ENCODE results near the gene ARG1.

ARG1 gene

GRCh38 chr6:131587909-131588308, 14.9 kb downstream of the ARG1 start:
- no peak for DNase-seq

GRCh38 chr6:131588643-131589042, 15.6 kb downstream of the ARG1 start:
- DNase-seq, result no peak

GRCh38 chr6:131592935-131593334, 19.9 kb downstream of the ARG1 start:
- no peak for DNase-seq

- DNase-seq, result no peak
These were observed 21.0 kb downstream of the ARG1 start for GRCh38 chr6:131594074-131594473.

GRCh38 chr6:131597446-131597845, 24.4 kb downstream of the ARG1 start:
- no peak for DNase-seq

GRCh38 chr6:131600716-131601115, 27.7 kb downstream of the ARG1 start:
- no peak for DNase-seq

- DNase-seq, result no peak
These were observed 29.8 kb downstream of the ARG1 start for GRCh38 chr6:131602781-131603312.

GRCh38 chr6:131613296-131613925, 40.4 kb downstream of the ARG1 start:
- no peak for DNase-seq

- DNase-seq, result no peak
These were observed 42.2 kb downstream of the ARG1 start for GRCh38 chr6:131615275-131615674.

GRCh38 chr6:131627724-131628682, 55.0 kb downstream of the ARG1 start, which contains the start of gene MED23:
MED23 (minus strand) TSS chr6:131628242; CDS start chr6:131628049, 193 bp downstream.
- peak; percentile 99 for DNase-seq

GRCh38 chr6:131628726-131629125, 55.7 kb downstream of the ARG1 start:
- no peak for DNase-seq

GRCh38 chr6:131629651-131630050, 56.6 kb downstream of the ARG1 start:
- DNase-seq, result no peak

GRCh38 chr6:131631625-131632289, 58.7 kb downstream of the ARG1 start:
- DNase-seq, result no peak

All from activated T-cell treated with anti-CD3 and anti-CD28 coated beads, Interleukin-2, amount 50 U/mL, for 48 hours (primary cell).